OCI-LY3 (cell line): ENCODE data around the gene ZAP70.
"Not testable (repeated sequence)": the region's sequence is repeated elsewhere in the genome, so short reads cannot be mapped to it uniquely, and the experiment has no call there.

Source experiments
- H2AFZ ChIP-seq: fragments of 200-600, 300-600 bp; shearing (Covaris generic); 2 replicates; pipeline ENCODE4 v1.6.0; 2014; ENCODE audit warnings: antibody characterized with exemption, low read depth, low read length
- H3K27ac ChIP-seq: fragments of 200-600, 300-600 bp; sonication (generic); 2 replicates; pipeline ENCODE4 v1.5.1; 2014; ENCODE audit warnings: mild to moderate bottlenecking, low read length, moderate library complexity, mixed read lengths
- H3K27me3 ChIP-seq: fragments of 200-600, 300-600 bp; sonication (generic); 2 replicates; pipeline ENCODE4 v1.6.1; 2014; ENCODE audit warnings: low read depth, low read length, mixed read lengths
- H3K36me3 ChIP-seq: fragments of 200-600, 300-600 bp; sonication (generic); replicated peaks from 2 replicates; pipeline ENCODE3; 2014; ENCODE audit warnings: low read depth, low read length, mixed read lengths
- H3K4me1 ChIP-seq: fragments of 300-600, 200-600 bp; sonication (generic); 2 replicates; pipeline ENCODE4 v1.6.1; 2014; ENCODE audit warnings: low read length, mixed read lengths
- H3K4me2 ChIP-seq: fragments of 200-600, 300-600 bp; sonication (generic); 2 replicates; pipeline ENCODE4 v1.6.1; 2014; ENCODE audit warnings: low read length, mixed read lengths
- H3K4me3 ChIP-seq: fragments of 300-600, 200-600 bp; sonication (generic); 2 replicates; pipeline ENCODE4 v1.5.1; 2014; ENCODE audit warnings: antibody characterized with exemption, mild to moderate bottlenecking, low read length, moderate library complexity
- H3K79me2 ChIP-seq: fragments of 300-600, 200-600 bp; shearing (Covaris generic); 2 replicates; pipeline ENCODE4 v1.6.1; 2014; ENCODE audit warnings: mild to moderate bottlenecking, low read length, mixed read lengths
- H3K9ac ChIP-seq: fragments of 300-600, 200-600 bp; shearing (Covaris generic); 2 replicates; pipeline ENCODE4 v1.6.0; 2014; ENCODE audit warnings: mild to moderate bottlenecking, low read length, moderate library complexity
- H3K9me3 ChIP-seq: fragments of 200-600, 300-600 bp; shearing (Covaris generic); 2 replicates; pipeline ENCODE4 v1.6.1; 2014; ENCODE audit warnings: low read length, mixed read lengths; ENCODE audit not compliant: insufficient read depth
- H4K20me1 ChIP-seq: fragments of 200-600, 300-600 bp; sonication (generic); 2 replicates; pipeline ENCODE4 v1.6.1; 2016; ENCODE audit warnings: low read length, mixed read lengths; ENCODE audit not compliant: insufficient read depth
- CTCF ChIP-seq: fragments of 200-600, 300-600 bp; sonication (generic); IDR thresholded peaks from 2 replicates; pipeline ENCODE4 v1.5.1; 2014; ENCODE audit warnings: antibody characterized with exemption, low read length, low read depth
- EZH2phosphoT487 ChIP-seq: fragments of 200-600 bp; shearing (Covaris generic); IDR thresholded peaks from 2 replicates; pipeline ENCODE4 v1.6.1; 2018; ENCODE audit warnings: antibody characterized with exemption, mixed run types, low read depth

The ZAP70 gene

GRCh38 chr2:97669448-97669847, 43.9 kb upstream of the ZAP70 start, which contains the start of gene C2orf92:
TSS of gene C2orf92 (plus strand) at chr2:97669713. CDS start at chr2:97669789, 76 bp downstream.
- H3K9me3 ChIP-seq = no peaks in the 10 kb centered on the region
- H3K27ac ChIP-seq = no peak within 1 kb of the TSS
- no peak within 1 kb of the TSS for H3K4me2 ChIP-seq
- H3K36me3 ChIP-seq = no peaks in the 10 kb centered on the region
- no peaks in the 10 kb centered on the region for H3K27me3 ChIP-seq
- no peak for TF ChIP-seq EZH2phosphoT487
- TF ChIP-seq CTCF = no peak
- no peak within 1 kb of the TSS for H3K9ac ChIP-seq
- H2AFZ ChIP-seq = no peak within 1 kb of the TSS
- H3K79me2 ChIP-seq = no peaks in the 10 kb centered on the region
- H4K20me1 ChIP-seq = no peaks in the 10 kb centered on the region
- peaks cover 15% of the 10 kb centered on the region for H3K4me1 ChIP-seq
- H3K4me3 ChIP-seq = no peak within 1 kb of the TSS

DNA sequence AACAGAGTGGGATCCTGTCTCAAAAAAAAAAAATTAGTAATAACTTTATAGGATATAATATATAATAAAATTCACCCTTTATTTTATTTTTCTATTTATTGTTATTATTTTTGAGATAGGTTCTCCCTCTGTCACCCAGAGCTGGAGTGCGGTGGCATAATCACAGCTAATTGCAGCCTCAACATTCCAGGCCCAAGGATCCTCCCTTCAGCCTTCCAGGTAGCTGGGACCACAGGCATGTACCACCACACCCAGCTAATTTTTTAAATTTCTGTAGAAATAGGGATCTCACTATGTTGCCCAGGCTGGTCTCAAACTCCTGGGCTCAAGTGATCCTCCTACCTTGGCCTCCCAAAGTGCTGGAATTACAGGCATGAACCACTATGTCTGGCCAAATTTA, 42.9 kb upstream of the ZAP70 start:
- Histone ChIP-seq H3K4me2 (no peak overlapping the region), H3K79me2 (no peaks in the 10 kb centered on the region), H2AFZ (no peak overlapping the region), H3K27ac (no peak overlapping the region), H3K4me3 (no peak overlapping the region), H3K36me3 (no peaks in the 10 kb centered on the region), H3K9ac (no peak overlapping the region), H3K4me1 (peaks cover 17% of the 10 kb centered on the region), H3K27me3 (no peaks in the 10 kb centered on the region), H4K20me1 (no peaks in the 10 kb centered on the region), H3K9me3 (no peaks in the 10 kb centered on the region)
- no peak for TF ChIP-seq CTCF
- TF ChIP-seq EZH2phosphoT487 = no peak

- peaks cover 17% of the 10 kb centered on the region for H3K4me1 ChIP-seq
Measured at GRCh38 chr2:97671526-97671925, 41.9 kb upstream of the ZAP70 start.

GRCh38 chr2:97672606-97673140, 40.7 kb upstream of the ZAP70 start:
- H3K27me3 ChIP-seq, H2AFZ ChIP-seq, H3K9ac ChIP-seq, H3K79me2 ChIP-seq, H3K36me3 ChIP-seq, H3K4me2 ChIP-seq, H3K27ac ChIP-seq, H4K20me1 ChIP-seq, H3K4me3 ChIP-seq, H3K9me3 ChIP-seq: not testable (repeated sequence)
- H3K4me1 ChIP-seq = peaks cover 17% of the 10 kb centered on the region

More at GRCh38 chr2:97671526-97671925, 41.9 kb upstream of the ZAP70 start:
- Histone ChIP-seq H3K27ac (no peak overlapping the region), H3K4me3 (no peak overlapping the region), H4K20me1 (no peaks in the 10 kb centered on the region), H3K9me3 (no peaks in the 10 kb centered on the region), H3K36me3 (no peaks in the 10 kb centered on the region), H2AFZ (no peak overlapping the region), H3K9ac (no peak overlapping the region), H3K27me3 (no peaks in the 10 kb centered on the region), H3K4me2 (no peak overlapping the region), H3K79me2 (no peaks in the 10 kb centered on the region)
- no peak for TF ChIP-seq EZH2phosphoT487
- TF ChIP-seq CTCF = no peak
